Calu3 (cell line): Measurements from ENCODE around the gene WDR82. TPM values are rescaled to one million over a fixed set of nuclear protein-coding genes. Genes with fewer than 3 reads are reported as not detected.

Source experiments
- BruUV-seq: library from RNA; stranded (reverse); fragments of 400-500 nt; replicated peaks from 2 replicates; lab custom pipeline; 2021; lab: Mats Ljungman, UMichigan
- CTCF ChIA-PET: fragments of 300-600 bp; sonication (Branson Sonifier 250); formaldehyde crosslinking; loops from one replicate; lab custom pipeline; 2022; ENCODE audit warnings: antibody characterized with exemption; lab: Charles Lee
- DNase-seq: peaks from one replicate; pipeline ENCODE4 v3.0.0; 2022
- H3K27ac Mint-ChIP-seq: one replicate; pipeline ENCODE4 v1.8.0; 2022; ENCODE audit warnings: mixed read lengths; ENCODE audit not compliant: unreplicated experiment
- H3K27me3 Mint-ChIP-seq: one replicate; pipeline ENCODE4 v1.8.0; 2022; ENCODE audit warnings: mixed read lengths; ENCODE audit not compliant: unreplicated experiment
- H3K36me3 Mint-ChIP-seq: one replicate; pipeline ENCODE4 v1.8.0; 2022; ENCODE audit warnings: mild to moderate bottlenecking, moderate library complexity, mixed read lengths; ENCODE audit not compliant: insufficient read depth, unreplicated experiment
- H3K4me1 Mint-ChIP-seq: one replicate; pipeline ENCODE4 v1.8.0; 2022; ENCODE audit warnings: mild to moderate bottlenecking, low read depth, mixed read lengths; ENCODE audit not compliant: unreplicated experiment
- H3K4me3 Mint-ChIP-seq: one replicate; pipeline ENCODE4 v1.8.0; 2022; ENCODE audit warnings: mild to moderate bottlenecking, low read depth, moderate library complexity, mixed read lengths; ENCODE audit not compliant: unreplicated experiment
- H3K9me3 Mint-ChIP-seq: one replicate; pipeline ENCODE4 v1.8.0; 2022; ENCODE audit warnings: low read depth, mixed read lengths; ENCODE audit not compliant: unreplicated experiment
- CTCF ChIP-seq: fragments of 200-600 bp; IDR thresholded peaks from one replicate; pipeline ENCODE4 v1.8.0; 2022; ENCODE audit warnings: antibody characterized with exemption; ENCODE audit not compliant: unreplicated experiment
- intact Hi-C: fragments of 100-400 bp; cut with micrococcal nuclease; formaldehyde crosslinking; loops from one replicate; pipeline ENCODE4 v1.10.0; 2022; ENCODE audit not compliant: unreplicated experiment
- total RNA-seq: library from RNA; stranded (reverse); gene quantifications from 2 replicates; pipeline ENCODE4 v1.2.3, GENCODE V29; 2022

WDR82 gene
- total RNA-seq, 1 experiment from 2014 or later: 59.7 TPM

- Mint-ChIP-seq H3K9me3 (no peaks in the 10 kb centered on the region), H3K36me3 (no peaks in the 10 kb centered on the region), H3K27ac (no peak overlapping the region), H3K4me3 (no peak overlapping the region), H3K4me1 (peaks cover 13% of the 10 kb centered on the region), H3K27me3 (no peaks in the 10 kb centered on the region)
- CTCF ChIA-PET: interaction anchor here (1.0 kb wide), 1 partner anchor 59 kb away, joined by 3 read pairs; no protein-coding TSS in a partner anchor
- DNase-seq: no peak
- intact Hi-C loops: no loop called here
- BruUV-seq: no TSS peak
- TF ChIP-seq CTCF: no peak
Measured at GRCh38 chr3:52222319-52223221, 55.9 kb downstream of the WDR82 start.

DNA sequence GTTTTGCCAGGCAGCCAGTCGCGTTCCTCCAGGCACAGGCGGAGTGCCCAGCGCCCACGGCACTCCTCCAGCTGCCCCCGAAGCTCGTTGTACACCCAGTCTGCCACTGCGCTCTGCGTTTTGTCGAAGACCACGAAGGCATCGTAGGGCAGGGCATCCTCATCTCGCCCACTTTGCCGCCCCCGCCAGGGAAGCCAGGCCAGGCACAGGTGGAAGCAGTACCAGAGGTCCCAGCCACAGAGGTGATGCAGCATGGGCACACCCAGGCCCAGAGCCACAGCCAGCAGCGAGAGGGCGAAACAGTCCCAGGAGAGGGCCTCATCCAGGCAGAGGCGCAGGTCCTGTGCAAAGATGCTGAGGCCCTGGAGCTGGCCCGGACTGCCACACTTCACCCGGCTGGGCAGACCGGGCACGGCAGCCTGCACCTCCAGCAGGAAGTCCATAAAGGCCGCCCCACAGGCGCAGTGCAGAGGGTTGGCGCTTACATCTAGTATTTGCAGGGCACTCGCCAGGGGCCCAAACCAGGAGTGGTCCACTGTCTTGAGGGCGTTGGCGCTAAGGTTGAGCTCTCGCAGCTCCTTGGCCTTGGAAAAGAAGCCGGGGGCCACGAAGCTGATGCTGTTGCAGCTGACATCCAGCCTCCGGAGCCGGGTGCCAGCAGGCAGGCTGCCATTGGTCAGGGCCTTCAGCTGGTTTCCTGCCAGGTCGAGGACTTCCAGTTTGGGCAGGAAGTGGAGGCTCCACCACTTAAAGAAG is 56.7 kb downstream of the WDR82 start:
- TF ChIP-seq CTCF: no peak
- BruUV-seq: no TSS peak
- H3K4me3 Mint-ChIP-seq: no peak overlapping the region
- peaks cover 8% of the 10 kb centered on the region for H3K36me3 Mint-ChIP-seq
- no peak for DNase-seq
- intact Hi-C loops: no loop called here
- H3K4me1 Mint-ChIP-seq: peaks cover 21% of the 10 kb centered on the region
- no peaks in the 10 kb centered on the region for H3K9me3 Mint-ChIP-seq
- no peak overlapping the region for H3K27ac Mint-ChIP-seq
- H3K27me3 Mint-ChIP-seq: no peaks in the 10 kb centered on the region
- CTCF ChIA-PET: interaction anchor here (1.0 to 1.4 kb wide), 2 partner anchors 10 to 60 kb away, joined by 3 to 9 read pairs; no protein-coding TSS in a partner anchor

GRCh38 chr3:52221141-52221562 is 57.3 kb downstream of the WDR82 start:
- TF ChIP-seq CTCF: no peak
- BruUV-seq: no TSS peak

GRCh38 chr3:52220380-52221026 is 57.9 kb downstream of the WDR82 start:
- no peaks in the 10 kb centered on the region for H3K9me3 Mint-ChIP-seq
- H3K27ac Mint-ChIP-seq: no peak overlapping the region
- peak; percentile 86 for TF ChIP-seq CTCF
- CTCF ChIA-PET: interaction anchor here (0.6 to 2.3 kb wide), 9 partner anchors 11 to 247 kb away, joined by 3 to 15 read pairs (median 6); partner anchors contain the start of genes ABHD14B, POC1A and WDR82
- no TSS peak for BruUV-seq
- H3K27me3 Mint-ChIP-seq: no peaks in the 10 kb centered on the region
- peak; percentile 88 for DNase-seq
- peaks cover 27% of the 10 kb centered on the region for H3K4me1 Mint-ChIP-seq
- intact Hi-C loops: loop anchor here (1.0 kb wide), 1 partner anchor 119 kb away; no protein-coding TSS in a partner anchor
- H3K4me3 Mint-ChIP-seq: no peak overlapping the region
- H3K36me3 Mint-ChIP-seq: peaks cover 16% of the 10 kb centered on the region

More at GRCh38 chr3:52221141-52221562, 57.3 kb downstream of the WDR82 start:
- Mint-ChIP-seq H3K4me1 (peaks cover 27% of the 10 kb centered on the region), H3K36me3 (peaks cover 12% of the 10 kb centered on the region), H3K27me3 (no peaks in the 10 kb centered on the region), H3K27ac (no peak overlapping the region), H3K9me3 (no peaks in the 10 kb centered on the region), H3K4me3 (no peak overlapping the region)
- intact Hi-C loops: no loop called here
- DNase-seq: no peak
- CTCF ChIA-PET: interaction anchor here (0.9 to 2.3 kb wide), 6 partner anchors 10 to 119 kb away, joined by 6 to 15 read pairs (median 8); partner anchors contain the start of genes POC1A and WDR82
